ENCODE results near the gene C1QC.

Gene C1QC

GRCh38 chr1:22681556-22682276, 38.3 kb downstream of the C1QC start:
- no peak for DNase-seq (ENCODE audit: low spot score)

GRCh38 chr1:22683547-22683946, 40.1 kb downstream of the C1QC start:
- DNase-seq (ENCODE audit: low spot score): no peak

DNA sequence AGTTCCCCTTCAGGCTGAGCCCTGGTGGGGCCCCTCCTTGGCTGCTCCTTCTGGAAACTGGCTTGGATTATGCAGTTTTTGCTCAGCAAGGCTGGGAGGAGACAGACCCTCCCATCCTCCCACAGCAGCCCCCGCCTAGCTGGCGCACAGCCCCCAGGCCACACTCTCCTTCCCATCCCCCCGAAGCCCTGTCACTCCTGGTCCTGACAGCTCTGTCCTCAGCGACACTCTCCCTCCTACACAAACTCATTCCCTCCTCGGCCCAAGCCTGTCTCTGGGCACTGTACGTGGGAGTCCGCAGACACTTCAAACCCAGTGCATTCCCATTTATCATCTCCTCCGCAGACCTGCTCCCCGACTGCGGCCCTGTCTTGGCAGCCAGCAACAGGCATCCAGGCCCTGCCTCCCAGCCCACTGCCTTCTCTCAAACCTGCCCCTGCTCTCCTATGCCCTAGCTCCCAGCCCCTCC, 42.2 kb downstream of the C1QC start:
- DNase-seq (ENCODE audit: low spot score): no peak

GRCh38 chr1:22687191-22687590, 43.8 kb downstream of the C1QC start:
- no peak for DNase-seq (ENCODE audit: low spot score)

DNA sequence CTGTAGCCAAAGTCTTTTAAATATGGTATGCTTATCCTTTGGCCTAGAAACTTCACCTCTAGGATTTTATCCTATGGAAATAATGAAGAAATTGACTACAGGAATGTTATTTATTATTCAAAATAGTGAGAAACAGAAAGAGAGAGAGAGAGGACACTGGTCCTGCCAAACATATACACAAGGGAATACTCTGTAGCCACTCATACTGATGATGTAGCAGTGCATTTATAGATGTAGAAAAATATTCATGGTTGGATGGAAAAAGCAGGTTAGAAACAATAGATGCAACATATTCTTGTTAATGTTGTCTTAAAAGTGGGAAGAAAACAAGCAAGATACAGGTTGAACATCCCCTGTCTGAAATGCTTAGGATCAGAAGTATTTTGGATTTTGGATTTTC, 45.0 kb downstream of the C1QC start:
- no peak for DNase-seq (ENCODE audit: low spot score)

GRCh38 chr1:22689505-22689904, 46.1 kb downstream of the C1QC start:
- DNase-seq (ENCODE audit: low spot score): peak; percentile 87

DNA sequence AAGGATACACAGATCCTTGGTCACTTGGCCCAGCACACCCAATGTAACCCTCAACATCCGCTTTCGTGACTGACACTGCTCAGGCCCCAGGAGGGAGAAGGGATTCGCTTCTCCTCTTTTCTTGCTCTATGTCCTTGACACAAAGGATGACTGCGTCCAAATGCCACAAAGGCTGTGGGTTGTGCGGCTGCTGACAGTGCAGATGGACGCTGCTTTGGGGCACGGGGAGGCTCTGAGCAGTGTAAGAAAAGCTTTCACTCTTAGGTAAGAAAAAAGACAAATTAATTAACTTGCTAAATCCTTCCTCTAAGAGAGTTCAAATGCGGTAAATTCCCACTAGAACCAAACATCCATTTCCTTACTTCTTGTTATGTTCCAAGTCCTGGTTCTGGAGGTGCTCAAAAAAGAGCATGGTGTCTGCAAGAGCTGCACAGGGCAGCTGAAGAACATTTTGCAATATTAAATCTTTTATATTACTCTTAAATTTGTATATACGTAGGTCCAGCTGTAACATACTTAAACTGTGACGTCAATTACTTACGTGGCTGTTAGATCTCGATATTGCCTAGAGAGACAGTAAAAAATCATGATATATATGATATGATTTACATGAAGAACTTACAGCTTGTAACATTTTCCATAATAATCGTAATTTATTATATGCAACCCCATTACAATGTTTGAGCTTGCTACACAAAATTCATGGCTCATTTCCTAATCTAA, 47.8 kb downstream of the C1QC start:
- no peak for DNase-seq (ENCODE audit: low spot score)

DNA sequence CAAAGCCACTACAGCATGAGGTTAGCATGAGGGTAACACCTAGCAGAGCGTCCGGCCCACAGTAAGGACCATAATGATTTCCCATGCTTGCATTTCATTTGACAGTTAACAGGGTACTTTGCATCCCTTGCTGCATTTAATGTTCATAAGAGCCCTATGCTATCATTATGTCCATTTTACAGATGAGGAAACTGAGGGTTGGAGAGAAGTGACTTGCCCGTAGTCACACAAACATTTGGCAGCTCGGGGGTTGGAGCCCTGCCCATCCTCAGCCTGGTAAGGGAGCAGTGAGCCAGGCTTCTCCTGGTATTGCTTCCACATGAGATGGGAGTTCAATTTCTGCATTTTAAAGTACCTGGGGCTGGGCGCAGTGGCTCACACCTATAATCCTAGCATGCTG, 50.7 kb downstream of the C1QC start:
- DNase-seq (ENCODE audit: low spot score): no peak

GRCh38 chr1:22696610-22697009, 53.2 kb downstream of the C1QC start:
- DNase-seq (ENCODE audit: low spot score): no peak

Measured in RKO (cell line).